ENCODE results near the gene OSBPL5. TPM values are rescaled to one million over a fixed set of nuclear protein-coding genes. Genes with fewer than 3 reads are reported as not detected.

OSBPL5 gene
- total RNA-seq, 1 experiment from 2014 or later: 16.1 TPM

DNA sequence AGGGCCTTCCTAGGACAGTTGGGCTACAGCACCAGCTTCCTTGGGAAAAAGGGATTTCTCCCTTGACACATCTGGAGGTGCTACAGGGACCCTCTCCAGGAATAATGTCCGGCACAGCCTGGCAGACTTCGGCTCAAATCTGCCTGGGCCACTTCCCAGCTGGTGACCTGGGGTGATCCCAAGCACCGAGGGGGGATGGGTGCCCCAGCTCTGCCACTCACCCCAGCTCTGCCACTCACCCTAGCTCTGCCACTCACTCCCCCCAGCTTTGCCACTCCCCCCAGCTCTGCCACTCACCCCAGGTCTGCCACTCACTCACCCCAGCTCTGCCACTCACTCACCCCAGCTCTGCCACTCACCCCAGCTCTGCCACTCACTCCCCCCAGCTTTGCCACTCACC is 9.9 kb downstream of the OSBPL5 start:
- no peaks in the 10 kb centered on the region for H3K27me3 ChIP-seq (ENCODE audit: insufficient read depth, low read length)

More for the DNA sequence above, 9.9 kb downstream of the OSBPL5 start:
- H3T11ph ChIP-seq (ENCODE audit: low read length): no peak overlapping the region
- H2BK15ac ChIP-seq (ENCODE audit: low read depth, low read length): no peak overlapping the region
- H3K9me3 ChIP-seq (ENCODE audit: control insufficient read depth, low read depth, low read length): no peaks in the 10 kb centered on the region
- H3K9ac ChIP-seq (ENCODE audit: extremely low read depth, insufficient read length, low read length): no peak overlapping the region
- peaks cover 2% of the 10 kb centered on the region; the same call in 1 of the 2 replicates for H3K4me1 ChIP-seq (ENCODE audit: insufficient read depth, low read length)
- no peak overlapping the region for H4K5ac ChIP-seq (ENCODE audit: insufficient read length, low read depth, low read length)
- no peak overlapping the region for H2BK12ac ChIP-seq (ENCODE audit: insufficient read length, low read depth, low read length)
- H3K79me1 ChIP-seq (ENCODE audit: insufficient read depth, low read depth, low read length, poor library complexity, severe bottlenecking): no peaks in the 10 kb centered on the region
- H3K79me2 ChIP-seq (ENCODE audit: insufficient read depth, low read length): no peaks in the 10 kb centered on the region
- H3K27ac Mint-ChIP-seq: peak overlapping the region; percentile 49 to 86 (median 72); a peak in 2 of 7 replicates
- no peak overlapping the region for H2BK20ac ChIP-seq (ENCODE audit: low read depth, low read length, poor library complexity, severe bottlenecking)
- H4K8ac ChIP-seq (replicated peaks; ENCODE audit: insufficient read length, low read depth, low read length): no peak overlapping the region
- H3K36me3 Mint-ChIP-seq (ENCODE audit: insufficient read depth in 1 of 3, low read depth in 3 of 3): peaks cover 2 to 4% (median 2%) of the 10 kb centered on the region in 3 experiments; a peak in 4 of 7 replicates
- H3K14ac ChIP-seq (ENCODE audit: insufficient read depth, low read length): no peak overlapping the region; the same call in 1 of the 2 replicates
- peaks cover 5% of the 10 kb centered on the region for H3K23me2 ChIP-seq (ENCODE audit: insufficient read length, low read depth, low read length, poor library complexity, severe bottlenecking)
- no CpG with 5 or more reads among the region's 3 CpGs for WGBS (ENCODE audit: extremely low coverage, insufficient read length, low lambda C conversion rate)
- H3K4me2 ChIP-seq (ENCODE audit: insufficient read depth, insufficient read length, low read length): no peak overlapping the region
- H3K18ac ChIP-seq (ENCODE audit: insufficient read length, low read depth, low read length): no peak overlapping the region
- H4K91ac ChIP-seq (ENCODE audit: insufficient read length, low read depth, low read length): no peak overlapping the region
- no peak overlapping the region for H3K23ac ChIP-seq (ENCODE audit: insufficient read length, low read depth, low read length)
- H3K56ac ChIP-seq (ENCODE audit: insufficient read length, low read depth, low read length): no peak overlapping the region
- no peak for DNase-seq
- peaks cover 56 to 72% of the 10 kb centered on the region in 2 experiments for H3K4me1 Mint-ChIP-seq
- no peak overlapping the region for H2AFZ ChIP-seq (ENCODE audit: low read length)
- H2BK120ac ChIP-seq (ENCODE audit: low read depth, low read length, poor library complexity, severe bottlenecking): no peak overlapping the region
- peaks cover 2% of the 10 kb centered on the region; the same call in 1 of the 2 replicates for H3K27me3 Mint-ChIP-seq (ENCODE audit: low read depth)
- TF ChIP-seq, protein P1, sequence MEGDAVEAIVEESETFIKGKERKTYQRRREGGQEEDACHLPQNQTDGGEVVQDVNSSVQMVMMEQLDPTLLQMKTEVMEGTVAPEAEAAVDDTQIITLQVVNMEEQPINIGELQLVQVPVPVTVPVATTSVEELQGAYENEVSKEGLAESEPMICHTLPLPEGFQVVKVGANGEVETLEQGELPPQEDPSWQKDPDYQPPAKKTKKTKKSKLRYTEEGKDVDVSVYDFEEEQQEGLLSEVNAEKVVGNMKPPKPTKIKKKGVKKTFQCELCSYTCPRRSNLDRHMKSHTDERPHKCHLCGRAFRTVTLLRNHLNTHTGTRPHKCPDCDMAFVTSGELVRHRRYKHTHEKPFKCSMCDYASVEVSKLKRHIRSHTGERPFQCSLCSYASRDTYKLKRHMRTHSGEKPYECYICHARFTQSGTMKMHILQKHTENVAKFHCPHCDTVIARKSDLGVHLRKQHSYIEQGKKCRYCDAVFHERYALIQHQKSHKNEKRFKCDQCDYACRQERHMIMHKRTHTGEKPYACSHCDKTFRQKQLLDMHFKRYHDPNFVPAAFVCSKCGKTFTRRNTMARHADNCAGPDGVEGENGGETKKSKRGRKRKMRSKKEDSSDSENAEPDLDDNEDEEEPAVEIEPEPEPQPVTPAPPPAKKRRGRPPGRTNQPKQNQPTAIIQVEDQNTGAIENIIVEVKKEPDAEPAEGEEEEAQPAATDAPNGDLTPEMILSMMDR (conservative IDR thresholded peaks at IDR 0.05): no peak
- H3K4ac ChIP-seq (ENCODE audit: low read depth, low read length): no peak overlapping the region
- no peak overlapping the region for H2AK5ac ChIP-seq (ENCODE audit: insufficient read length, low read length)
- H4K20me1 ChIP-seq (ENCODE audit: control insufficient read depth, insufficient read depth, insufficient read length): no peaks in the 10 kb centered on the region
- H3K4me3 Mint-ChIP-seq: no peak overlapping the region; a peak in 1 of 5 replicates
- H3K9me3 Mint-ChIP-seq: no peaks in the 10 kb centered on the region
- H3K27ac ChIP-seq (ENCODE audit: insufficient read length, low read depth, low read length): no peak overlapping the region
- no peak overlapping the region for H2BK5ac ChIP-seq (ENCODE audit: insufficient read length, low read length)
